Endothelial cell of umbilical vein (primary cell): ENCODE data around the gene C16orf95. TPM values are rescaled to one million over a fixed set of nuclear protein-coding genes. Genes with fewer than 3 reads are reported as not detected.

Source experiments
- BruUV-seq: library from RNA; stranded (reverse); fragments of 400-500 nt; replicated peaks from 2 replicates; lab custom pipeline; 2021; lab: Mats Ljungman, UMichigan
- CTCF ChIA-PET: fragments of 300-600, 350-600 bp; sonication (Branson Sonifier 250); formaldehyde crosslinking; loops from one replicate; lab custom pipeline; 2021; ENCODE audit warnings: antibody characterized with exemption, inconsistent platforms; lab: Charles Lee
- POLR2A ChIA-PET: fragments of 300-600, 350-600 bp; sonication (Branson Sonifier 250); formaldehyde crosslinking; loops from one replicate; lab custom pipeline; 2021; ENCODE audit warnings: antibody characterized with exemption, inconsistent platforms; lab: Charles Lee
- DNase-seq: peaks from one replicate; pipeline ENCODE4 v3.0.0-alpha.2; 2011; ENCODE audit warnings: low read depth, low spot score
- FAIRE-seq: peaks from 2 replicates; lab custom pipeline; 2011; peaks lifted over from hg19 to GRCh38; lab: Jason Lieb, UNC
- H2AFZ ChIP-seq: 2 replicates; pipeline ENCODE4 v1.6.0; 2012; ENCODE audit warnings: low read depth, low read length, control low read depth, inconsistent platforms
- H3K27ac ChIP-seq: 2 replicates; pipeline ENCODE4 v1.5.1; 2011; ENCODE audit warnings: low read depth, mild to moderate bottlenecking, control low read depth, low read length, moderate library complexity; ENCODE audit not compliant: insufficient read depth
- H3K27me3 ChIP-seq, 2 experiments: 2 replicates each; pipeline versions ENCODE4 v1.6.0 to v1.6.1; 2011; ENCODE audit warnings: low read length in 2 of 2, mixed read lengths in 1 of 2; ENCODE audit not compliant: control insufficient read depth in 2 of 2, insufficient read depth in 2 of 2
- H3K36me3 ChIP-seq, 2 experiments: 2 replicates in 1 of 2; 3 replicates in 1 of 2; pipeline ENCODE4 v1.5.1; 2011; ENCODE audit warnings: low read length in 2 of 2, mild to moderate bottlenecking in 1 of 2, moderate library complexity in 1 of 2; ENCODE audit not compliant: control insufficient read depth in 2 of 2, insufficient read depth in 2 of 2; ENCODE audit errors: extremely low read depth in 1 of 2
- H3K4me1 ChIP-seq: 3 replicates; pipeline ENCODE4 v1.5.1; 2011; ENCODE audit warnings: mild to moderate bottlenecking, low read length; ENCODE audit not compliant: control insufficient read depth, insufficient read depth; ENCODE audit errors: extremely low read depth
- H3K4me2 ChIP-seq: 2 replicates; pipeline ENCODE4 v1.6.1; 2011; ENCODE audit warnings: low read length, control low read depth, mixed read lengths; ENCODE audit not compliant: insufficient read depth
- H3K4me3 ChIP-seq, 3 experiments: fragments of 200-600 bp in 1 of 3; sonication (generic), shearing (Covaris generic) in 1 of 3; replicated peaks in 1 of 3; 2 replicates each; pipeline ENCODE4 v1.5.1; 2011 to 2016; ENCODE audit warnings: control low read depth in 3 of 3, low read length in 3 of 3, mild to moderate bottlenecking in 2 of 3, inconsistent platforms in 1 of 3, low read depth in 1 of 3, moderate library complexity in 1 of 3; ENCODE audit not compliant: insufficient read depth in 1 of 3
- H3K79me2 ChIP-seq: 2 replicates; pipeline ENCODE4 v1.6.0; 2012; ENCODE audit warnings: low read length, inconsistent platforms; ENCODE audit not compliant: control insufficient read depth, insufficient read depth
- H3K9ac ChIP-seq: replicated peaks from 2 replicates; pipeline ENCODE3; 2011; ENCODE audit warnings: low read length, control low read depth; ENCODE audit not compliant: insufficient read depth; ENCODE audit errors: extremely low read depth
- H3K9me1 ChIP-seq: replicated peaks from 3 replicates; pipeline ENCODE4 v1.6.0; 2011; ENCODE audit warnings: mild to moderate bottlenecking, low read length; ENCODE audit not compliant: control insufficient read depth, insufficient read depth; ENCODE audit errors: extremely low read depth
- H3K9me3 ChIP-seq: replicated peaks from 2 replicates; pipeline ENCODE4 v1.5.1; 2012; ENCODE audit warnings: low read length, inconsistent platforms; ENCODE audit not compliant: control insufficient read depth, insufficient read depth
- H4K20me1 ChIP-seq: replicated peaks from 2 replicates; pipeline ENCODE3; 2011; ENCODE audit warnings: mild to moderate bottlenecking, low read length; ENCODE audit not compliant: control insufficient read depth, insufficient read depth; ENCODE audit errors: extremely low read depth
- CTCF ChIP-seq, 2 donors: IDR thresholded peaks; 1 replicate in 1 of 2; 2 replicates in 1 of 2; pipeline ENCODE4 v1.5.1; 2011; ENCODE audit warnings: low read length in 2 of 2, mild to moderate bottlenecking in 2 of 2, moderate library complexity in 2 of 2, control low read depth in 1 of 2, inconsistent platforms in 1 of 2, low read depth in 1 of 2; ENCODE audit not compliant: insufficient read depth in 1 of 2; ENCODE audit errors: extremely low read depth in 1 of 2
- EZH2 ChIP-seq: IDR thresholded peaks from 2 replicates; pipeline ENCODE4 v1.6.1; 2012; ENCODE audit warnings: borderline replicate concordance, low read depth, mild to moderate bottlenecking, moderate library complexity, low read length, inconsistent platforms; ENCODE audit not compliant: severe bottlenecking
- FOS ChIP-seq: IDR thresholded peaks from 2 replicates; pipeline ENCODE4 v1.6.1; 2011; ENCODE audit warnings: mild to moderate bottlenecking, low read length, moderate library complexity, borderline replicate concordance; ENCODE audit not compliant: insufficient read depth
- GATA2 ChIP-seq: IDR thresholded peaks from 2 replicates; pipeline ENCODE4 v1.7.0; 2011; ENCODE audit warnings: low read depth, mild to moderate bottlenecking, moderate library complexity, mixed read lengths, low read length; ENCODE audit not compliant: insufficient read length, insufficient read depth
- JUN ChIP-seq: IDR thresholded peaks from 2 replicates; pipeline ENCODE4 v1.6.1; 2011; ENCODE audit warnings: borderline replicate concordance, low read depth; ENCODE audit not compliant: insufficient read length, insufficient read depth
- MAX ChIP-seq: IDR thresholded peaks from 2 replicates; pipeline ENCODE4 v1.6.1; 2011; ENCODE audit not compliant: insufficient read depth, insufficient read length
- MYC ChIP-seq: IDR thresholded peaks from one replicate; pipeline ENCODE4 v1.6.1; 2011; ENCODE audit warnings: mild to moderate bottlenecking, low read depth, low read length
- POLR2A ChIP-seq: IDR thresholded peaks from 2 replicates; pipeline ENCODE4 v1.6.1; 2012; ENCODE audit warnings: low read depth, mild to moderate bottlenecking, control low read depth, low read length
- POLR2AphosphoS5 ChIP-seq: IDR thresholded peaks from 2 replicates; pipeline ENCODE4 v1.6.1; 2012; ENCODE audit warnings: low read depth, mild to moderate bottlenecking, control low read depth, low read length, moderate library complexity; ENCODE audit not compliant: insufficient read depth
- dilution Hi-C: fragments of 300-500 bp; cut with MboI; formaldehyde crosslinking; loops from one replicate; pipeline ENCODE4 v1.15.0; 2019; ENCODE audit warnings: low sequenced_read_pairs; ENCODE audit not compliant: extremely low pct_ligation_motif_present
- intact Hi-C: fragments of 100-400 bp; cut with micrococcal nuclease; formaldehyde crosslinking; loops from one replicate; pipeline ENCODE4 v1.10.0; 2022
- polyA plus RNA-seq, 4 experiments: library from polyadenylated mRNA; depleted of rRNA in 3 of 4; stranded (reverse) in 3 of 4; unstranded in 1 of 4; fragments of >200 nt; gene quantifications; 2 replicates each; pipeline versions ENCODE4 v1.2.1 to v1.2.3, GENCODE V29; 2011 to 2012; ENCODE audit warnings: missing spikeins in 1 of 4
- total RNA-seq: library from RNA; stranded (reverse); gene quantifications from 2 replicates; pipeline ENCODE4 v1.2.3, GENCODE V29; 2021

C16orf95 gene
- total and polyA plus RNA-seq, 2 donors (not counting 3 experiments of a cell fraction or from before 2014, with no cell fraction given), result 4.0 to 6.6 TPM

GRCh38 chr16:87310610-87311009 is 6.6 kb downstream of the C16orf95 start:
- Histone ChIP-seq H3K9ac (no peak overlapping the region), H4K20me1 (no peaks in the 10 kb centered on the region), H3K9me3 (no peaks in the 10 kb centered on the region), H2AFZ (no peak overlapping the region), H3K4me3 (no peak overlapping the region), H3K4me2 (no peak overlapping the region), H3K27ac (no peak overlapping the region), H3K36me3 (no peaks in the 10 kb centered on the region), H3K79me2 (no peaks in the 10 kb centered on the region), H3K9me1 (no peaks in the 10 kb centered on the region), H3K4me1 (no peaks in the 10 kb centered on the region), H3K27me3 (no peaks in the 10 kb centered on the region)
- dilution Hi-C loops (no loop called here), intact Hi-C loops (no loop called here)
- TF ChIP-seq GATA2 (no peak), FOS (no peak), EZH2 (no peak), JUN (no peak), MAX (no peak), POLR2AphosphoS5 (no peak), CTCF (IDR thresholded peaks at IDR 0.05; ENCODE audit: extremely low read depth in 1 of 2, insufficient read depth in 1 of 2, low read depth in 1 of 2, low read length in 2 of 2) (no peak), POLR2A (no peak), MYC (no peak)
- CTCF ChIA-PET, result no interaction called here
- no peak for DNase-seq
- BruUV-seq, result no TSS peak
- no peak for FAIRE-seq
- POLR2A ChIA-PET, result no interaction called here
